B cell (primary cell): Measurements from ENCODE around the gene PRKN. TPM values are rescaled to one million over a fixed set of nuclear protein-coding genes. Genes with fewer than 3 reads are reported as not detected.
"Not testable (repeated sequence)": the region's sequence is repeated elsewhere in the genome, so short reads cannot be mapped to it uniquely, and the experiment has no call there.

Experiments
- ATAC-seq: fragments of 200-7000 bp; cut with Tn5 transposase; one replicate; pipeline ENCODE4 v1.10.0; 2021; ENCODE audit warnings: low read depth, mild to moderate bottlenecking, moderate number of reproducible peaks, moderate library complexity
- CTCF ChIA-PET: fragments of 350-600 bp; sonication (Branson Sonifier 250); formaldehyde crosslinking; loops from one replicate; lab custom pipeline; 2021; ENCODE audit warnings: antibody characterized with exemption, inconsistent platforms; lab: Charles Lee
- POLR2A ChIA-PET: fragments of 350-600 bp; sonication (Branson Sonifier 250); formaldehyde crosslinking; loops from one replicate; lab custom pipeline; 2021; ENCODE audit warnings: antibody characterized with exemption; lab: Charles Lee
- DNase-seq: peaks from one replicate; pipeline ENCODE4 v3.0.0; 2013
- H2AFZ ChIP-seq: 2 replicates; pipeline ENCODE4 v1.6.1; 2012; ENCODE audit warnings: mild to moderate bottlenecking, low read depth, low read length; ENCODE audit not compliant: insufficient read depth, poor library complexity, severe bottlenecking
- H3K27ac ChIP-seq, 2 donors: 1 replicate in 1 of 2; 2 replicates in 1 of 2; pipeline ENCODE4 v1.5.1; 2012 to 2013; ENCODE audit warnings: low read length in 2 of 2, mild to moderate bottlenecking in 2 of 2, moderate library complexity in 1 of 2
- H3K27me3 ChIP-seq, 4 experiments: fragments of 200-600 bp in 1 of 4; sonication (generic) in 1 of 4; replicated peaks in 1 of 4; 1 replicate in 2 of 4; 2 replicates in 2 of 4; pipeline versions ENCODE4 v1.6.1 to v1.7.0; 2013 to 2016; ENCODE audit warnings: low read length in 3 of 4, mild to moderate bottlenecking in 2 of 4, mixed read lengths in 1 of 4, moderate library complexity in 1 of 4; ENCODE audit not compliant: insufficient read depth in 4 of 4, control insufficient read depth in 3 of 4; ENCODE audit errors: control extremely low read depth in 1 of 4
- H3K36me3 ChIP-seq, 2 experiments: replicated peaks in 1 of 2; 1 replicate in 1 of 2; 2 replicates in 1 of 2; pipeline versions ENCODE4 v1.6.1 to v1.7.1; 2013; ENCODE audit warnings: low read length in 1 of 2; ENCODE audit not compliant: insufficient read depth in 2 of 2, control insufficient read depth in 1 of 2; ENCODE audit errors: control extremely low read depth in 1 of 2, extremely low read depth in 1 of 2
- H3K4me1 ChIP-seq, 2 donors: fragments of 200-600 bp in 1 of 2; sonication (generic) in 1 of 2; 1 replicate in 1 of 2; 2 replicates in 1 of 2; pipeline versions ENCODE4 v1.5.1 to v1.6.1; 2013 to 2017; ENCODE audit warnings: low read length in 2 of 2; ENCODE audit not compliant: control insufficient read depth in 2 of 2, insufficient read depth in 2 of 2
- H3K4me2 ChIP-seq: replicated peaks from 2 replicates; pipeline ENCODE3; 2012; ENCODE audit warnings: mild to moderate bottlenecking, low read depth, low read length; ENCODE audit not compliant: poor library complexity, severe bottlenecking
- H3K4me3 ChIP-seq, 5 experiments: fragments of 200-600 bp in 1 of 5; sonication (generic) in 1 of 5; 1 replicate in 3 of 5; 2 replicates in 2 of 5; pipeline versions ENCODE4 v1.5.1 to v1.7.0; 2011 to 2016; ENCODE audit warnings: low read length in 4 of 5, mild to moderate bottlenecking in 4 of 5, low read depth in 2 of 5, control low read depth in 1 of 5, moderate library complexity in 1 of 5; ENCODE audit not compliant: insufficient read depth in 1 of 5; ENCODE audit errors: control extremely low read depth in 1 of 5, extremely low read depth in 1 of 5
- H3K79me2 ChIP-seq: fragments of 200-600 bp; sonication (generic); one replicate; pipeline ENCODE4 v1.6.0; 2016; ENCODE audit warnings: low read length; ENCODE audit not compliant: control insufficient read depth, insufficient read depth
- H3K9ac ChIP-seq: fragments of 200-600 bp; sonication (generic); 2 replicates; pipeline ENCODE4 v1.6.1; 2017; ENCODE audit warnings: mild to moderate bottlenecking, low read length, moderate library complexity
- H3K9me3 ChIP-seq, 3 donors: one replicate each; pipeline versions ENCODE4 v1.6.1 to v1.7.1; 2013; ENCODE audit warnings: low read length in 2 of 3; ENCODE audit not compliant: control insufficient read depth in 2 of 3, insufficient read depth in 1 of 3; ENCODE audit errors: control extremely low read depth in 1 of 3
- H4K20me1 ChIP-seq: 2 replicates; pipeline ENCODE4 v1.6.0; 2012; ENCODE audit warnings: mild to moderate bottlenecking, low read length; ENCODE audit not compliant: insufficient read depth, control insufficient read depth, poor library complexity, severe bottlenecking
- H3K27ac Mint-ChIP-seq: one replicate; pipeline ENCODE4 v1.8.0; 2021; ENCODE audit warnings: mixed read lengths
- H3K27me3 Mint-ChIP-seq: one replicate; pipeline ENCODE4 v1.8.0; 2021; ENCODE audit warnings: mixed read lengths
- H3K4me1 Mint-ChIP-seq: one replicate; pipeline ENCODE4 v1.8.0; 2021; ENCODE audit warnings: mixed read lengths
- H3K4me3 Mint-ChIP-seq: one replicate; pipeline ENCODE4 v1.8.0; 2021; ENCODE audit warnings: mixed read lengths
- H3K9me3 Mint-ChIP-seq: one replicate; pipeline ENCODE4 v1.8.0; 2022; ENCODE audit warnings: mixed read lengths; ENCODE audit not compliant: insufficient read depth
- EZH2 ChIP-seq: IDR thresholded peaks from 2 replicates; pipeline ENCODE4 v1.6.1; 2012; ENCODE audit warnings: borderline replicate concordance, low read depth, mild to moderate bottlenecking, moderate library complexity, low read length; ENCODE audit not compliant: insufficient read depth, poor library complexity, severe bottlenecking
- WGBS: methylation state at CpG from one replicate; pipeline ENCODE4 v1.1.5; 2013; ENCODE audit warnings: missing lambda C conversion rate; ENCODE audit not compliant: insufficient coverage; 5-methylcytosine and 5-hydroxymethylcytosine counted together
- intact Hi-C: fragments of 100-400 bp; cut with micrococcal nuclease; formaldehyde crosslinking; loops from one replicate; pipeline ENCODE4 v1.10.0; 2022
- polyA plus RNA-seq: library from polyadenylated mRNA; depleted of rRNA; stranded (reverse); fragments of >200 nt; gene quantifications from 2 replicates; pipeline ENCODE4 v1.2.3, GENCODE V29; 2012
- total RNA-seq, 2 donors: library from RNA; stranded (reverse); fragments of 120-200 nt in 1 of 2; gene quantifications; 1 replicate in 1 of 2; 2 replicates in 1 of 2; pipeline versions ENCODE4 v1.2.3 to v1.2.4, GENCODE V29; 2013 to 2022
- TF ChIP-seq, protein P1 (sequence below): fragments of 200-600 bp; IDR thresholded peaks from one replicate; pipeline ENCODE4 v1.8.0; 2022; ENCODE audit warnings: antibody characterized with exemption, mild to moderate bottlenecking

The PRKN gene
- total and polyA plus RNA-seq, 2 donors (not counting 1 experiment from before 2014, with no cell fraction given), result 1.6 to 6.2 TPM

DNA sequence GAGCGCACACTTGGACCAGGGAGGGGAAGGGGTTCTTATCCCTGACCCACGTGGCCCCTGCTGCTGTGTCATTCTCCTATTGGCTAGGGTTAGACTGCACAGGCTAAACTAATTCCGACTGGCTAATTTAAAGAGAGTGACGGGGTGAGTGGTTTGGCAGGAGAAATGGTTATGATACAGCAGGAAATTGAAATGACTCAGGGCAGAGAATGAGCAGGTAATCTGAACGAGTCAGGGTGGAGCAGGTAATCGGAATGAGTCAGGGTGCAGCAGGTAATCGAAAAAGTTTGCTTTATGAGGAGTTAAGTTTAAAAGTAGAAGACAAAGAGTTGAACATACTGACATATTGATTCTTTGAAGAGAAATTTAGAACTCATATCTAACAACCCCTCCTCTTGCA is 1417.8 kb downstream of the PRKN start:
- H4K20me1 ChIP-seq, CTCF ChIA-PET, H3K27ac Mint-ChIP-seq, H3K4me3 ChIP-seq, H3K4me1 ChIP-seq, H3K4me2 ChIP-seq, H3K4me1 Mint-ChIP-seq, intact Hi-C loops, H3K27me3 Mint-ChIP-seq, H3K9me3 ChIP-seq, DNase-seq, H2AFZ ChIP-seq, POLR2A ChIA-PET, H3K9me3 Mint-ChIP-seq, H3K9ac ChIP-seq, H3K27me3 ChIP-seq, H3K79me2 ChIP-seq, ATAC-seq, H3K36me3 ChIP-seq, H3K27ac ChIP-seq, H3K4me3 Mint-ChIP-seq: not testable (repeated sequence)
- 87% methylated on average over 6 of the region's 7 CpGs for WGBS

DNA sequence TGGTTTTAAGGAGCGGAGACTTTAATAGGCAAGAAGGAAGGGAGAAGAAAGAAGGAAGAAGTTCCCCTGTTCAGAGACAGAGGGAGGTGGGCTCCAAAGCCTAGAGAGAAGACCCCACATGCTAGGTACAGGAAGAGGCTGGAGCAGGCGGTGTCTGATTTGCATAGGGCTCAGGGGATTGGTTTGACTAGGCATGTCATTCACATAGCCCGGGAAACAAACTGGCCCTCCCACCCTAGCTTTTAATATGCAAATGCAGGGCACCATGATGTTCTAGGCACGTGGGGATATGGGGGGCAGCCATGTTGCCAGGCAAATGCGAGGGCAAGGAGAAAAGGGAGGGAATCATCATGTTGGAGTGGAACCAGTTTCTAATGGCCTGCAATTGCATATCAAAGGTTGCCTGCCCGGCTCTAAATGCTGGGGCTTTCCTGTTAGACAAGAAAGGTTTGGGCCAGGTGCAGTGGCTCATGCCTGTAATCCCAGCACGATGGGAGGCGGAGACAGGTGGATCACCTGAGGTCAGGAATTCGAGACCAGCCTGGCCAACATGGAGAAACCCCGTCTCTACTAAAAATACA is 1419.4 kb downstream of the PRKN start:
- Mint-ChIP-seq H3K4me1 (no peaks in the 10 kb centered on the region), H3K4me3 (no peak overlapping the region), H3K27ac (no peak overlapping the region), H3K27me3 (no peaks in the 10 kb centered on the region), H3K9me3 (no peaks in the 10 kb centered on the region)
- Histone ChIP-seq H3K36me3 (no peaks in the 10 kb centered on the region), H3K9me3 (no peaks in the 10 kb centered on the region), H3K79me2 (no peaks in the 10 kb centered on the region), H3K4me1 (no peaks in the 10 kb centered on the region), H3K9ac (no peak overlapping the region), H3K27me3 (no peaks in the 10 kb centered on the region), H2AFZ (no peak overlapping the region), H4K20me1 (no peaks in the 10 kb centered on the region), H3K4me3 (no peak overlapping the region), H3K27ac (no peak overlapping the region), H3K4me2 (no peak overlapping the region)
- POLR2A ChIA-PET, result no interaction called here
- no peak for DNase-seq
- CTCF ChIA-PET, result no interaction called here
- intact Hi-C loops, result no loop called here
- WGBS, result 80% methylated on average over 8 of the region's 10 CpGs
- ATAC-seq, result no peak
- TF ChIP-seq, protein P1, sequence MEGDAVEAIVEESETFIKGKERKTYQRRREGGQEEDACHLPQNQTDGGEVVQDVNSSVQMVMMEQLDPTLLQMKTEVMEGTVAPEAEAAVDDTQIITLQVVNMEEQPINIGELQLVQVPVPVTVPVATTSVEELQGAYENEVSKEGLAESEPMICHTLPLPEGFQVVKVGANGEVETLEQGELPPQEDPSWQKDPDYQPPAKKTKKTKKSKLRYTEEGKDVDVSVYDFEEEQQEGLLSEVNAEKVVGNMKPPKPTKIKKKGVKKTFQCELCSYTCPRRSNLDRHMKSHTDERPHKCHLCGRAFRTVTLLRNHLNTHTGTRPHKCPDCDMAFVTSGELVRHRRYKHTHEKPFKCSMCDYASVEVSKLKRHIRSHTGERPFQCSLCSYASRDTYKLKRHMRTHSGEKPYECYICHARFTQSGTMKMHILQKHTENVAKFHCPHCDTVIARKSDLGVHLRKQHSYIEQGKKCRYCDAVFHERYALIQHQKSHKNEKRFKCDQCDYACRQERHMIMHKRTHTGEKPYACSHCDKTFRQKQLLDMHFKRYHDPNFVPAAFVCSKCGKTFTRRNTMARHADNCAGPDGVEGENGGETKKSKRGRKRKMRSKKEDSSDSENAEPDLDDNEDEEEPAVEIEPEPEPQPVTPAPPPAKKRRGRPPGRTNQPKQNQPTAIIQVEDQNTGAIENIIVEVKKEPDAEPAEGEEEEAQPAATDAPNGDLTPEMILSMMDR, result no peak
- no peak for TF ChIP-seq EZH2
